Bone marrow (tissue), 2 donors: Measurements from ENCODE around the gene HACD4.
"Not testable (repeated sequence)": the region's sequence is repeated elsewhere in the genome, so short reads cannot be mapped to it uniquely, and the experiment has no call there.

ENCODE experiments used
- DNase-seq, 2 donors: peaks; one replicate each; lab custom pipeline; 2025; lab: John Stamatoyannopoulos, UW

The HACD4 gene

GRCh38 chr9:21016701-21017491, 14.5 kb downstream of the HACD4 start:
- DNase-seq, result no peak

DNA sequence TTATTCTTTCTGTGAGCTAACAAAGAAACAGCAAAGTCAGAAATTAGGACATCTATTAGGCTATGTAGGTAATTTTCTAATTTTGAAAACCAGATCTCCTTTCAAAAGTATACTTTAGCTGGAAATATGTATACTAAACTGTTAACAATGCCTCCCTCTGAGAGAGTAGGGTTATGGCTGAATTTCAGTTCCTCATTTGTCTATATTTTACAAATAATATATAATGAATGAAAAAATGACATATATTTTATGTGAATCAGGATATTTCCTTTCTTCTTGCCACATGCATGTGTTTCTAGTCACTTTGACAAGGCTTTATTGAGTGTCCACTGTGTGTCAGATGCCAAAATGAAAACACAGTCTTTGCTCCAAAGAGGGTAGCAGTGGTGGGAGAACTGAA, 15.4 kb downstream of the HACD4 start:
- no peak for DNase-seq

- DNase-seq, result no peak
These were observed 16.2 kb downstream of the HACD4 start for GRCh38 chr9:21015129-21015815.

DNA sequence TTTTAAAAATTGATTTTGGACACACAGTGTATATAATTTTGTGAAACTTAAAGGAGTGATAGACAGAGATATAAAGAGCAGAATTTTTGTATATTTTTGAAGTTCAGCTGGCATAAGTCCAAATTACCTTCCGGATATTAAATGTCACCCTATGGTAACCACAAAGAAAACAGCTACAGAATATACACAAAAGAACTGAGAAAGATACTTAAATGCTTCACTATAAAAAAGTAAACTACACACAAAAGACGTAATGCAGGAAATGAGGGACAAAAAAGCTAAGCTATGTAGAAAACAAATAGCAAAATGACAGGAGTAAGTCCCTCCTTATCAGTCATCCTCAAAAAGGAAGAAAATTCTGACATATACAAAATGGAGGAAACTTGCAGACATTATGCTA, 29.4 kb downstream of the HACD4 start:
- DNase-seq, result no peak

- DNase-seq, result no peak
These were observed 29.9 kb downstream of the HACD4 start for GRCh38 chr9:21001581-21001980.

DNA sequence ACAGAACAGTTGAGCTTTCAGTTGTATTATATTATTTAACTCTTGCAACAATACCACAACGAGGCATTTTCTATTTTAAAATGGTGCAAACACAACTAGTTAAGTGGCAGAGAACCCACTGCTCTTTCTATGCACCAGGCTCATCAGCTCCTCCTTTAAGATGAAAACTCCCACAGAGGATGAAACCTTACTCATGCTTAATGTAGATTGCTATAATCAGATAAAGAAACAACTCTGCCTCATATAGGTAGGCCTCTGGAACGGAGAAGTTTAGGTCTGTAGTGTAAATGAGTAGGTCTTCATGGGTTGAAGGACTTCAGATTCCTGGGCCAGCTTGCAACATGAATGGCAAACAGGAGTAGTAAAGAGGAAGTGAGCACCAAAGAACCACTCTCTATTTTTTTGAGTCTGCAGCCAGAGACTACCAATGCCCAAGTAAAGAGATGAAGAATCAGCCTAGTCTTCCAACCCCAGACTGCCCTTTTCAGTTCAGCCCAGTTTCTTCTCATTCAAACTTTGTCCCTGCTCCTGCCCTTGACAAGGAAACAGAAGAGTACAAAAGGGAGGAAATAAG, 33.9 kb downstream of the HACD4 start:
- DNase-seq, result no peak

GRCh38 chr9:20996809-20997208, 34.6 kb downstream of the HACD4 start:
- no peak for DNase-seq

- DNase-seq, result no peak
These were observed 35.8 kb downstream of the HACD4 start for GRCh38 chr9:20995616-20996015.

GRCh38 chr9:20994486-20994885, 37.0 kb downstream of the HACD4 start:
- no peak for DNase-seq

- peak in 1 of 2 donors; percentile 88 for DNase-seq
These were observed 40.6 kb downstream of the HACD4 start for GRCh38 chr9:20990867-20991266.

DNA sequence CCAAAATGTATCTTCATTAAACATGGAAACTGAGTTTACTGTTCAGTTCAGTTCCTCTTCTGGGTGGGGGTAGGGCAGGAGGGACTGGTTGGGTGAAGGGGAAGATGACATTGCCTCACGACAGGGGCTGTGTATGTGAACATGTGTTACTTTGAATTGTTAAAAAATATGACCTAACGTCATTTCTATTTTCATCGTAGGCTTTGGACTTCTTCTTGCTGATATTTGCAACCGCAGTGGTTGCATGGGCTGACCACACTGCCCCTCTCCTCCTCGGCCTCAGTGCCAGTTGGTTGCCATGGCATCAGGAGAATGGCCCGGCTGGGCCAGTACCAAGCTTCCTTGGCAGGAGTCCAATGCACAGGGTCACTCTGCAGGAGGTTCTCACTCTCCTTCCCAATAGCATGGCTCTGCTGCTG, 41.5 kb downstream of the HACD4 start:
- DNase-seq, result no peak

- no peak for DNase-seq
These were observed 42.6 kb downstream of the HACD4 start for GRCh38 chr9:20988671-20989315.

GRCh38 chr9:20988061-20988460, 43.4 kb downstream of the HACD4 start:
- no peak for DNase-seq

DNA sequence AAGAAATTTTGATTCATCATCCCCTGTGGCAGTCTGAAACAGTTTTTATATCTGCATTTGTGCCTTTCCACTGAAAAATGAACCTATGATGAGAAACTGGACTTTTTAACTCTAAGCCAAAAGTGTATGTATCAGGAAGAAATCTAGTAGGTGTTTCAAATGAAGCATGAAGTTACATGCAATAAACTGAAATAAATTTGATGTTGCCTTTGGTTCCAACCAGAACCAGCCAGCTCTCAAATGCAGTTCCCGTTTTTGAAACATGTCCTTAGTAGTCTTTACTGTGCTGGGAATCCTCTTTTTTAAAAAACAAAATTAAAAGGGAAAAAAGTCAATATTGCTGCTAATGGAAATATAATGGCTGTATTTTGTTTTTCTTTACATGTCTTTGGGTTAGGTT, 43.9 kb downstream of the HACD4 start:
- no peak for DNase-seq

DNA sequence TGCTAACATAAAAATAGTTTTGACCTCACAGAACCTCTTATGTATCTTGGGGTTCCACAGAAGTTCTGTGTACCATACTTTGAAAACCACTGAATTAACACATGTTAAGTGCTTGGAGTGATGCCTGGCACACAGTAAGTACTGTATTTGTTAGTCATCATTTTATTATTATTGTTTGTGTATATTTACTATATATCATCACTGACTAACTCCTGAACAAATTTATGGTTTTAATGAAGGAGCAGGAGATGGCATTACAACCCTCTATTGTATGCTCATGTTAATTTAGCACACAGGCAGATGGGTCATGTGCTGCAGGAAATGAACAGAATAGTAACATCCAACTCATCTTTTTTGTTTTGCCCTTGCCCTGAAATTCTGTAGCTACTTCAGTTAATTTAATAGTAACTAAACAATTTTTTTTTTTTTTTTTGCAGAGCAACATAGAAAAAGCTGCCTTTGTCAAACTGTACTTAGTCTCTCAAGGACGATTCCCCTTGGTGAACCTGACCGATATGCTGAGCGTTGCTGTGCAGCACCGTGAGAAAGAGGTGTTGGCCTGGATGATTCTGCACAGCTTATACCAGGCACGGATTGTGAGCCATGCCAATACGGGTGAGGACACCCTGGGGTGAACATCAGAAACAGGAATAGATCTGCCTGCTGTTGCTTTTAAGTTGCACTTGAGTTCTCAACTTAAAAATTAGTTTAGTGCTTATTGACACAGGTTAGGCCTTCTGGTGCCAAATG, 45.4 kb downstream of the HACD4 start:
- no peak for DNase-seq

DNA sequence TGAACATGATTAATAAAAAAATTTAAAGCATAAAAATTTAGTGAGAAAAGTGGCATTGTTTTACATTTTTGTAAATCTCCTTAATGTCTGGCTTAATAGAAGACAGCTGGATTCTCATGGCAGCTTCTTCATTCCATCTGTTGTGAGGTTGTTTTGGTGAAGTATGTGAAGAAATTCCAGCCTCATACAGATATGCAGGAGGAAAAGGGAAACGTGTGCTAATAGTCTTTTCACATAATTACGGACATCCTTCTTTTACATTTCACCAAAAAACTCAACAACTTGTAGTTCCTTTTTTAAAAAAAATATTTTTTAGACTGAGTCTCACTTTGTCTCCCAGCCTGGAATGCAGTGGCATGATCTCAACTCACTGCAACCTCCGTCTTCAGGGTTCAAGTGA, 46.9 kb downstream of the HACD4 start:
- DNase-seq, result no peak

- no peak for DNase-seq
These were observed 50.0 kb downstream of the HACD4 start for GRCh38 chr9:20981486-20981885.

DNA sequence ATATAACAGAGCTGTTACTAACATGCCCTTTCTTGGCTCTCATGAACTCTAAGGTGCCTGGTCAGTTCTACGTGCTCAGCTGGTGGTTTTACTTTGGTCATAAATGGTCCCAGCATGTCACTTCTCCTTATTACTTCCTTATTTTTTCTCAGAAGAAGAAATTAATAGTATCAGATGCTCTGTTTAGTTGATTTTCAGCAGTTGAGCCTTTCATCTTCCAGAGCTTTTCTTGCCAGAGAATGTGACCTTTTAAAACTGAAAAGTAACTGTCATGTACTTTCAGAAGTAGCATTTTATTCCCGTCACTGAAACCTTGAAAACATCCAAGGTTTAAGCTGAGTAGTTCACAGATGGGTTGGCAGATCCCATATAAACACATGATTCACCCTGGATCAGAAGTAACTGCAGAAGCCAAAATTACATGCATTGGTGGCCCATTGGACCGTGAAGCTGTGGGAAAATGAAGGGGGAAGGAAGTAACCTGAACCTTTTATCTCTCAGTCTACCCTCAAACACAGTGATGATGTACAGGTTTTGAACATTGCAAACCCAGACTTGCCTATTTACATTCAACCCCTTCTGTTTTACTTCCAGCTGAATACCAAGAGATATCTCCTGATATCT, 50.5 kb downstream of the HACD4 start:
- DNase-seq, result peak in 1 of 2 donors; percentile 7

GRCh38 chr9:20978249-20978648, 53.2 kb downstream of the HACD4 start:
- no peak for DNase-seq

GRCh38 chr9:20974191-20974938, 57.1 kb downstream of the HACD4 start:
- not testable (repeated sequence) for DNase-seq
